GM23248 (cell line): ENCODE measurements around the gene TRIM62.

Experiments used
- EZH2 ChIP-seq: fragments of 200-600 bp; sonication (generic); IDR thresholded peaks from 2 replicates; pipeline ENCODE4 v1.6.1; 2018; ENCODE audit warnings: antibody characterized with exemption, mild to moderate bottlenecking; ENCODE audit not compliant: insufficient read depth, poor library complexity, severe bottlenecking
- EZH2phosphoT487 ChIP-seq: fragments of 200-600 bp; sonication (generic); IDR thresholded peaks from 2 replicates; pipeline ENCODE4 v1.6.1; 2018; ENCODE audit warnings: antibody characterized with exemption, moderate library complexity, mild to moderate bottlenecking, low read depth; ENCODE audit not compliant: insufficient read depth

DNA sequence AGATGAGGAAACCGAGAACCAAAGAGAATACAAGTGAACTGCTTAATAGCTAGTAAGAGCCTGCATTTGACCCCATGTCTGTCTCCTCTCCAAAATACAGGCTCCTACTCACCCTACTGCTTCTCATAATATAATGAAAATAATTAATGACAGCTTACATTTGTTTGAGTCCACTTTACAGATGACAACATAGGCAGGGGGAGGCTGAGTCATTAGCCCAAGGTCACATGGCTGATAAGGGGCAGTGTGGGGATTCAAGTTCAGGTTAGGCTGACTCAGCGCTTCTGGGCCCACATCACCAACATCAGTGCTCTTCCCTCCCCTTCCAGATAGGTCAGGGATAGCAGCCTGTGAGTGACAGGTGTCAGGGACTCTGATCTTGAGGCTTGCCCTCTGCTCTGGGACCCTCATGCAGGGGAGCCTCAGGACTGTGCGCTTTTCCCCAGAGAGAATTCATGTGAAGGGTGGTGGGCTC is 84.7 kb downstream of the TRIM62 start:
- TF ChIP-seq EZH2 (no peak), EZH2phosphoT487 (no peak)
